Neural crest cell (in vitro differentiated cells): ENCODE measurements around the gene PLEKHA1. TPM values are rescaled to one million over a fixed set of nuclear protein-coding genes. Genes with fewer than 3 reads are reported as not detected.

Source experiments
- DNase-seq: peaks from one replicate; pipeline ENCODE4 v3.0.0; 2021; ENCODE audit warnings: low read depth, mixed read lengths, low spot score
- H3K27ac Mint-ChIP-seq: one replicate; pipeline ENCODE4 v1.8.0; 2021; ENCODE audit warnings: mild to moderate bottlenecking, mixed read lengths; ENCODE audit not compliant: unreplicated experiment
- H3K27me3 Mint-ChIP-seq: 2 replicates; pipeline ENCODE4 v1.8.0; 2021; ENCODE audit warnings: low read depth, mild to moderate bottlenecking, mixed read lengths
- H3K36me3 Mint-ChIP-seq: 2 replicates; pipeline ENCODE4 v1.8.0; 2021; ENCODE audit warnings: low read depth, mild to moderate bottlenecking, mixed read lengths
- H3K4me1 Mint-ChIP-seq: 2 replicates; pipeline ENCODE4 v1.8.0; 2021; ENCODE audit warnings: mixed read lengths
- H3K4me3 Mint-ChIP-seq: one replicate; pipeline ENCODE4 v1.8.0; 2021; ENCODE audit warnings: mild to moderate bottlenecking, mixed read lengths
- H3K9me3 Mint-ChIP-seq: 2 replicates; pipeline ENCODE4 v1.8.0; 2021; ENCODE audit warnings: mixed read lengths
- CTCF ChIP-seq: fragments of 200-600 bp; sonication (generic); conservative IDR thresholded peaks from 2 replicates; pipeline ENCODE4 v1.5.0; 2021; ENCODE audit warnings: antibody characterized with exemption, mild to moderate bottlenecking
- total RNA-seq: library from RNA; stranded (reverse); gene quantifications from 2 replicates; pipeline ENCODE4 v1.2.1, GENCODE V29; 2021

The PLEKHA1 gene
- total RNA-seq, 1 donor from 2014 or later, result 20.6 TPM

- peaks cover 3% of the 10 kb centered on the region for H3K9me3 Mint-ChIP-seq
- H3K36me3 Mint-ChIP-seq, result peaks cover 4% of the 10 kb centered on the region
- no peak overlapping the region for H3K4me3 Mint-ChIP-seq
- no peak overlapping the region for H3K27ac Mint-ChIP-seq
- no peaks in the 10 kb centered on the region for H3K27me3 Mint-ChIP-seq
- TF ChIP-seq CTCF, result no peak
- DNase-seq, result no peak
- H3K4me1 Mint-ChIP-seq, result no peaks in the 10 kb centered on the region
Observed at GRCh38 chr10:122448600-122448999, 74.1 kb downstream of the PLEKHA1 start.

GRCh38 chr10:122449153-122449552, 74.6 kb downstream of the PLEKHA1 start:
- H3K4me1 Mint-ChIP-seq, result no peaks in the 10 kb centered on the region
- no peak for TF ChIP-seq CTCF
- H3K36me3 Mint-ChIP-seq, result peaks cover 4% of the 10 kb centered on the region
- H3K4me3 Mint-ChIP-seq, result no peak overlapping the region
- H3K27ac Mint-ChIP-seq, result no peak overlapping the region
- DNase-seq, result no peak
- no peaks in the 10 kb centered on the region for H3K27me3 Mint-ChIP-seq
- peaks cover 3% of the 10 kb centered on the region for H3K9me3 Mint-ChIP-seq

- peaks cover 1% of the 10 kb centered on the region for H3K4me1 Mint-ChIP-seq
- H3K27ac Mint-ChIP-seq, result no peak overlapping the region
- H3K27me3 Mint-ChIP-seq, result no peaks in the 10 kb centered on the region
- DNase-seq, result no peak
- peaks cover 3% of the 10 kb centered on the region for H3K9me3 Mint-ChIP-seq
- peaks cover 4% of the 10 kb centered on the region for H3K36me3 Mint-ChIP-seq
- TF ChIP-seq CTCF, result no peak
- H3K4me3 Mint-ChIP-seq, result no peak overlapping the region
Observed at GRCh38 chr10:122450353-122450990, 76.0 kb downstream of the PLEKHA1 start.

- H3K9me3 Mint-ChIP-seq, result no peaks in the 10 kb centered on the region
- DNase-seq, result no peak
- peaks cover 9% of the 10 kb centered on the region for H3K27me3 Mint-ChIP-seq
- no peak for TF ChIP-seq CTCF
- no peaks in the 10 kb centered on the region for H3K36me3 Mint-ChIP-seq
- no peak overlapping the region for H3K4me3 Mint-ChIP-seq
- no peak overlapping the region for H3K27ac Mint-ChIP-seq
- peaks cover 11% of the 10 kb centered on the region for H3K4me1 Mint-ChIP-seq
Observed at GRCh38 chr10:122454071-122454470, 79.6 kb downstream of the PLEKHA1 start.

GRCh38 chr10:122454603-122455080, 80.1 kb downstream of the PLEKHA1 start, which contains the start of gene ARMS2:
Gene ARMS2, plus strand, starts transcription at chr10:122454653. Its CDS starts 75 bp downstream, at chr10:122454728.
- no peak for DNase-seq
- TF ChIP-seq CTCF, result no peak
- H3K27ac Mint-ChIP-seq, result no peak within 1 kb of the TSS
- H3K4me1 Mint-ChIP-seq, result peaks cover 11% of the 10 kb centered on the region
- H3K9me3 Mint-ChIP-seq, result no peaks in the 10 kb centered on the region
- peaks cover 15% of the 10 kb centered on the region for H3K27me3 Mint-ChIP-seq
- no peaks in the 10 kb centered on the region for H3K36me3 Mint-ChIP-seq
- H3K4me3 Mint-ChIP-seq, result no peak within 1 kb of the TSS
